GM19452 (cell line): Measurements from ENCODE around the gene CDKL5.

Experiments
- ATAC-seq: cut with Tn5 transposase; IDR thresholded peaks from one replicate; pipeline ENCODE4 v1.9.1; 2021; ENCODE audit not compliant: unreplicated experiment

CDKL5 gene

DNA sequence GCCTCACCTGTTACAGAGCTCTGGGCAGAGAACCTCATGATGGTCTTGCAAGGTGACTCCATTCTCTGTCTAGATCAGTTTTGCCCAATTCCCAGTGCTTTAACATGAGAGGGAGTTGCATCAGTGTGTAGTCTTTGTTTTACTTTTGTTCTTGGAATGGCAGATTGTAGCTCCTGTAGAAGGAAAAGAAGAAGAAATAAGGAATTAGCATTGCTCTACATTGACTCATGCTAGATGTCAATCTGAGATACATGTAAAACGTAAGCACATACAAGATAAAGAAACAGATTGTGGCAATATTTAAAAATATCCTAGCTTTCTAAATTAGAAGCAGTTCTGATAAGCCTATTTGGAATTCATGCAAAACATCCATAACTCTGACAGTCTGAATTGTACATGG lies 266.0 kb downstream of the CDKL5 start:
- no peak for ATAC-seq

DNA sequence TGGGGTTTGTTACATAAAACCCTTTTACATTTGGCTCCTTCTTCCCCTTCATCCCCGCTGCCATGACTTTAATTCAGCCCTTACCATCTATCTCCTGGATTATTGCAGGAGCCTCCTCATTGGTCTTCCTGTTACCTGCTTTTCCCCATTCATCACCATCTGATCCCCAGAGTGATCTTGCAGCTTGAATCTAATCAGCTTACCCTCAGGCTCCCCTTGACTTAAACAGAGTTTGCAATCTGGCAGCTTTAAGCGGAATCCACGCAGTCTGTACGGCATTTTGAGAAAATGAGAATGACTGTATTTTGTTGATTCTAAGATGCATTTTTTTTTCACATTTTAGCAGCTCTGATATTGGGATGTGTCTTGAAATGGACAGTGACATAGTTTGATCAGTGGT lies 267.1 kb downstream of the CDKL5 start:
- ATAC-seq = no peak

DNA sequence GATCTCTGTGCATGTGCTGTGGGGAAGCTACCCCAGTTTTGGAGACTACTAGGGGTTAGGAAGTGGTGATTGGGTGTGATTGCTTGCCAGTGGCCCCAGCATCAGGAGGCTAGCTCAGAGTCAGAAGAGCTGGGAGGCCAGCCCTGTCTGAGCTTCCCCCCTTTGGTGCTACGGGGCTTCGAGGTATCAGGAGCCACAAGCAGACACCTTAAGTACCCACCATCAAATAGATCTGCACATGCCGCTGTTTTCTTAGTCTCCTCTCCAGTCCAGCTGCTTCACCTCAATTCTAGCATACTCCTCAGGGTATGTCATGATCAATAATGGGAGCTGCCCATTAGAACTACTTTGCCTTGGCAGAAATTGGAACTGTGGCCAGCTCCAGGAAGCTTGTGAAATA lies 271.2 kb downstream of the CDKL5 start:
- ATAC-seq = no peak

DNA sequence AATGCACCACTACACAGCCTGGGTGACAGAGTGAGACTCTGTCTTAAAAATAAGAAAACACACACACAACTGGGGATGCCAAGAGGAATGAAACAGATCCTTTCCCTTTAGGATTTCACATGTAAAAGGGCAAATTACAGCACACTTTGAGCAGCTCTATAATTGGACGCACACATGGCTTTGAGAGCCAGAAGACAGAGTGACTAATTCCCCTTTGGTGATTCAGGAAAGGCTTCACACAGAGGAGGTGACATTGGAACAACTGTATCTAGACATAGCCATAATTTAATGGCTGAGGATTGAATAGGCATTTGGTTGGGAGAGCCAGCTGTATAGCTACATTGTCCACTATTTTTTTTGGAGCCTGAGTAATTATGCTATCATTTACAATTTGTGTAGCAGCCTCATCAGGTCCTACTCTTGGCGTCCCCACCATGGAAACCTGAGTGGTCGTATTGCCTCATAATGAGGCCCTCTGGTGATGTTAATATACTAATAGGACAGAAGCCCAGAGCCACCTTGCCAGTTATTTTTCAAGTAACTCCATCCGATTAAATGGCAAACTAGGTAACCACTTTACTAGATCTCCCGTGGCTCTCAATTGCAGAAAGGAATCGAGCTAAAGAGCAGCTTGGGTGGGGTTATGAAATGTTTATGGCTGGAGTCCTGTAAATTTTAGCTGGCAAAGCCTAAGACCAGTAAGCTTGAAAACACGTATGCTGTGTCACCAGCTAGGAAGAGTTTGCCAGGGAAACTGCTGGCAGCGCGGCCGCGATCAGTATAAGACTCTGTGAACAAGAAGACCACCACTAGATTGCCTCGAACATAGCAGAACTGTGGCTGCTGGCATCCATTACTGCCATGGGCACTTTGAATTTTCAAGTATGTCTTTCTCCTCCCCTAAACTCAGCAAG lies 273.6 kb downstream of the CDKL5 start:
- no peak for ATAC-seq

DNA sequence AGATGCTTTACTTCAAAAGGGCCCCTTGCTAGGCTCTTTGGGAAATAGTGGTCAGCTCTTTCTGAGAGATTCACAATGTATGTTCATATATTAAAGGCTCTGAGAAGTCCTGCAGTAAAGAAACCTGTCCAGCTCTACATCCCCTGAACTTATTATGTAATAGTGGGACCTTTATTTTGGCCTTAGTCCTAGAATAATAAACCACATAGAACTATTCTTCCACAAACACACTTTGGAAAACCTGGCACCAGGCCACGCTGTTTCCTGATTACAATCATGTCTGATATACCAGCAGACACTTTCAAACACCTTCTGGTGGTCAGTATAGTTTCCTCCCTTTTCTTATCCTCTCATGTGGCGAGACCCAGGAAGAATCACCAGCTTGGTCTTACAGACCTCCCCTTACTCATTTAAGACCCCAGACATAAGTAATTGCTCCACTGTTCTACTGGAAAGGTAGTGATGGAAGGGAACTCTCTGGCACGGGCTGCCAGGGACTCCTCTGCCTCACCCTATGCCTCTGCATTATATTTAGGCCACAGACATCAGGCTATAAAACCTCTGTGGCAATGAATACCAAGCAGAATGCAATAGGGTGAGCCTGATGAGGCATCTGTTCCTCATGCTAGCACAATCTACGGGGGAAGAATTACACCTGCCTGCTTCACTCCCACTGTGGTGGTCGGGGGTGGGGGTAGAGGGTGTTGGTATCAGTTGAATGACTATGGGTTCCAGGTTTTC lies 276.4 kb downstream of the CDKL5 start:
- ATAC-seq = no peak

- ATAC-seq = no peak
Observed at GRCh38 chrX:18702362-18703195, 277.2 kb downstream of the CDKL5 start.
